GM23338 (cell line): ENCODE results near the gene RXFP1. TPM values are rescaled to one million over a fixed set of nuclear protein-coding genes. Genes with fewer than 3 reads are reported as not detected.

Experiments
- ATAC-seq: fragments of 200-7000 bp; cut with Tn5 transposase; 3 replicates; pipeline ENCODE4 v1.9.1; 2020
- DNase-seq: peaks from one replicate; pipeline ENCODE4 v3.0.0-alpha.2; 2015; ENCODE audit warnings: low spot score
- H2AFZ ChIP-seq: fragments of 200-600 bp; sonication (generic); 2 replicates; pipeline ENCODE4 v1.8.0; 2016; ENCODE audit warnings: antibody characterized with exemption, mild to moderate bottlenecking, moderate library complexity
- H3F3A ChIP-seq: fragments of 200-600 bp; sonication (generic); replicated peaks from 2 replicates; pipeline ENCODE4 v1.8.0; 2017; ENCODE audit warnings: antibody characterized with exemption, mixed run types, low read depth
- H3K27ac ChIP-seq: fragments of 200-600 bp; sonication (generic); 2 replicates; pipeline ENCODE4 v1.6.1; 2016; ENCODE audit warnings: low read depth
- H3K27me3 ChIP-seq: fragments of 200-600 bp; sonication (generic); 2 replicates; pipeline ENCODE4 v1.8.0; 2016; ENCODE audit warnings: mild to moderate bottlenecking, mixed run types, moderate library complexity; ENCODE audit not compliant: insufficient read depth
- H3K36me3 ChIP-seq: fragments of 200-600 bp; sonication (generic); 2 replicates; pipeline ENCODE4 v1.8.0; 2016; ENCODE audit warnings: mild to moderate bottlenecking; ENCODE audit not compliant: insufficient read depth
- H3K4me1 ChIP-seq: fragments of 200-600 bp; sonication (generic); 2 replicates; pipeline ENCODE4 v1.8.0; 2016; ENCODE audit warnings: mild to moderate bottlenecking, moderate library complexity; ENCODE audit not compliant: insufficient read depth
- H3K4me2 ChIP-seq: fragments of 200-600 bp; sonication (generic); 2 replicates; pipeline ENCODE4 v1.7.1; 2017; ENCODE audit warnings: mixed run types
- H3K4me3 ChIP-seq: fragments of 200-600 bp; sonication (generic); 2 replicates; pipeline ENCODE4 v1.6.1; 2016; ENCODE audit warnings: mixed run types
- H3K79me2 ChIP-seq: fragments of 200-600 bp; sonication (generic); replicated peaks from 2 replicates; pipeline ENCODE4 v1.8.0; 2017; ENCODE audit warnings: mild to moderate bottlenecking; ENCODE audit not compliant: insufficient read depth
- H3K9me2 ChIP-seq: fragments of 200-600 bp; sonication (generic); 2 replicates; pipeline ENCODE4 v1.8.0; 2017; ENCODE audit not compliant: insufficient read depth
- H4K20me1 ChIP-seq: fragments of 200-600 bp; sonication (generic); replicated peaks from 2 replicates; pipeline ENCODE4 v1.8.0; 2017; ENCODE audit warnings: mild to moderate bottlenecking; ENCODE audit not compliant: insufficient read depth
- H3K27ac Mint-ChIP-seq: 2 replicates; pipeline ENCODE4 v1.8.0; 2020; ENCODE audit warnings: inconsistent platforms, mild to moderate bottlenecking, moderate library complexity, mixed read lengths
- H3K27me3 Mint-ChIP-seq: 3 replicates; pipeline ENCODE4 v1.8.0; 2022; ENCODE audit warnings: low read depth, mild to moderate bottlenecking, moderate library complexity, mixed read lengths, inconsistent platforms; ENCODE audit not compliant: insufficient read depth, poor library complexity
- H3K36me3 Mint-ChIP-seq: 3 replicates; pipeline ENCODE4 v1.8.0; 2021; ENCODE audit warnings: low read depth, mild to moderate bottlenecking, inconsistent platforms, moderate library complexity, mixed read lengths
- H3K4me1 Mint-ChIP-seq: 3 replicates; pipeline ENCODE4 v1.8.0; 2020; ENCODE audit warnings: mild to moderate bottlenecking, inconsistent platforms, mixed read lengths
- H3K4me3 Mint-ChIP-seq: 3 replicates; pipeline ENCODE4 v1.8.0; 2021; ENCODE audit warnings: moderate library complexity, mild to moderate bottlenecking, inconsistent platforms, mixed read lengths
- H3K9me3 Mint-ChIP-seq: 3 replicates; pipeline ENCODE4 v1.8.0; 2020; ENCODE audit warnings: moderate library complexity, mild to moderate bottlenecking, inconsistent platforms, mixed read lengths
- CREB1 ChIP-seq: fragments of 250-450 bp; sonication (Bioruptor Pico); IDR thresholded peaks from 2 replicates; pipeline ENCODE4 v1.5.0; 2020; ENCODE audit warnings: low read depth, mild to moderate bottlenecking, moderate library complexity
- CTCF ChIP-seq, 2 experiments: fragments of 200-600 bp in 1 of 2; sonication (generic) in 1 of 2; conservative IDR thresholded peaks; 2 replicates each; pipeline versions ENCODE4 v1.5.1 to v1.6.1; 2016 to 2017; ENCODE audit warnings: antibody characterized with exemption in 2 of 2, low read depth in 2 of 2, mild to moderate bottlenecking in 2 of 2, moderate library complexity in 1 of 2
- NANOG ChIP-seq: IDR thresholded peaks from 2 replicates; pipeline ENCODE4 v1.6.1; 2016; ENCODE audit warnings: antibody characterized with exemption, borderline replicate concordance
- STAT1 ChIP-seq: IDR thresholded peaks from one replicate; pipeline ENCODE4 v1.6.1; 2016; ENCODE audit warnings: antibody characterized with exemption; ENCODE audit not compliant: unreplicated experiment
- ZNF114 ChIP-seq: fragments of 250-450 bp; sonication (Bioruptor Pico); IDR thresholded peaks from 2 replicates; pipeline ENCODE4 v1.5.0; 2020; ENCODE audit warnings: mild to moderate bottlenecking, moderate library complexity
- polyA plus RNA-seq: library from polyadenylated mRNA; unstranded; fragments of >200 nt; fragmentation: Nextera tagmentation; extraction: Ambion mirVana; gene quantifications from 2 replicates; pipeline ENCODE4 v1.2.1, GENCODE V29; 2016
- total RNA-seq: library from RNA; depleted of rRNA; stranded (reverse); fragments of >200 nt; shearing (Covaris generic); gene quantifications from 2 replicates; pipeline ENCODE4 v1.2.3, GENCODE V29; 2014
- TF ChIP-seq, protein P1 (sequence below): IDR thresholded peaks from one replicate; pipeline ENCODE4 v1.6.1; 2018; ENCODE audit warnings: antibody characterized with exemption; ENCODE audit not compliant: unreplicated experiment

RXFP1 gene
- total and polyA plus RNA-seq, 2 experiments from 2014 or later = 0.63 TPM; not detected in 1

DNA sequence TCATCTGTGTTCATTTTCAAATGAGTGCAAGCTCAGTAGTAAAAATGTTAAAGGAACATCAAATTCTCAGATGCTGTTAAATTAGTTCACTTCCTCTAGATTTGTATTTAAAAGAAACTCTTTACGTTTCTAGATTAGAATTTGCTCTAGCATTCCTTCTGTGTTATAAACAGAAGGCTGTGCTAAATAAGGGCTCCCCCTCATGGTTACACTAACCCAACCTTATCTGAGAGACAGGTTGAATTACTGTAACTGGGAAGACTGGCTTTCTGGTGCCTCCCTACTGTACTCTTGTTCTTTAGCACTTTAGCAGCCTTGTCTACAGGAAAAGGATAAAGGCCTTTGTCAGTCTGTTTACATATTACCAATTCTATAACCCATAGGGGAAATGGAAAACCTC, 56.8 kb downstream of the RXFP1 start:
- no peaks in the 10 kb centered on the region for H3F3A ChIP-seq
- Mint-ChIP-seq H3K36me3 (peaks cover 4% of the 10 kb centered on the region; the same call in 1 of the 3 replicates), H3K27ac (no peak overlapping the region), H3K27me3 (peaks cover 2% of the 10 kb centered on the region), H3K4me1 (peaks cover 39% of the 10 kb centered on the region), H3K9me3 (peaks cover 8% of the 10 kb centered on the region), H3K4me3 (no peak overlapping the region)
- DNase-seq (peak; percentile 57), ATAC-seq (peak; percentile 84)
- H3K4me1 ChIP-seq = peaks cover 27% of the 10 kb centered on the region; the same call in 1 of the 2 replicates
- no peak for TF ChIP-seq ZNF114 (CRISPR knock-in tag)
- TF ChIP-seq STAT1 = no peak
- TF ChIP-seq CTCF (conservative IDR thresholded peaks at IDR 0.05; ENCODE audit: low read depth in 2 of 2) = peak; percentile 49 to 62
- no peak for TF ChIP-seq CREB1 (CRISPR knock-in tag)
- TF ChIP-seq, protein P1, sequence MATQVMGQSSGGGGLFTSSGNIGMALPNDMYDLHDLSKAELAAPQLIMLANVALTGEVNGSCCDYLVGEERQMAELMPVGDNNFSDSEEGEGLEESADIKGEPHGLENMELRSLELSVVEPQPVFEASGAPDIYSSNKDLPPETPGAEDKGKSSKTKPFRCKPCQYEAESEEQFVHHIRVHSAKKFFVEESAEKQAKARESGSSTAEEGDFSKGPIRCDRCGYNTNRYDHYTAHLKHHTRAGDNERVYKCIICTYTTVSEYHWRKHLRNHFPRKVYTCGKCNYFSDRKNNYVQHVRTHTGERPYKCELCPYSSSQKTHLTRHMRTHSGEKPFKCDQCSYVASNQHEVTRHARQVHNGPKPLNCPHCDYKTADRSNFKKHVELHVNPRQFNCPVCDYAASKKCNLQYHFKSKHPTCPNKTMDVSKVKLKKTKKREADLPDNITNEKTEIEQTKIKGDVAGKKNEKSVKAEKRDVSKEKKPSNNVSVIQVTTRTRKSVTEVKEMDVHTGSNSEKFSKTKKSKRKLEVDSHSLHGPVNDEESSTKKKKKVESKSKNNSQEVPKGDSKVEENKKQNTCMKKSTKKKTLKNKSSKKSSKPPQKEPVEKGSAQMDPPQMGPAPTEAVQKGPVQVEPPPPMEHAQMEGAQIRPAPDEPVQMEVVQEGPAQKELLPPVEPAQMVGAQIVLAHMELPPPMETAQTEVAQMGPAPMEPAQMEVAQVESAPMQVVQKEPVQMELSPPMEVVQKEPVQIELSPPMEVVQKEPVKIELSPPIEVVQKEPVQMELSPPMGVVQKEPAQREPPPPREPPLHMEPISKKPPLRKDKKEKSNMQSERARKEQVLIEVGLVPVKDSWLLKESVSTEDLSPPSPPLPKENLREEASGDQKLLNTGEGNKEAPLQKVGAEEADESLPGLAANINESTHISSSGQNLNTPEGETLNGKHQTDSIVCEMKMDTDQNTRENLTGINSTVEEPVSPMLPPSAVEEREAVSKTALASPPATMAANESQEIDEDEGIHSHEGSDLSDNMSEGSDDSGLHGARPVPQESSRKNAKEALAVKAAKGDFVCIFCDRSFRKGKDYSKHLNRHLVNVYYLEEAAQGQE = no peak
- H4K20me1 ChIP-seq = no peaks in the 10 kb centered on the region
- H3K27ac ChIP-seq = no peak overlapping the region
- no peaks in the 10 kb centered on the region for H3K79me2 ChIP-seq
- H3K36me3 ChIP-seq = no peaks in the 10 kb centered on the region
- peak overlapping the region; percentile 21; the same call in 1 of the 2 replicates for H3K4me2 ChIP-seq
- no peaks in the 10 kb centered on the region for H3K9me2 ChIP-seq
- H3K4me3 ChIP-seq = no peak overlapping the region
- no peak overlapping the region for H2AFZ ChIP-seq
- peaks cover 6% of the 10 kb centered on the region; the same call in 1 of the 2 replicates for H3K27me3 ChIP-seq

DNA sequence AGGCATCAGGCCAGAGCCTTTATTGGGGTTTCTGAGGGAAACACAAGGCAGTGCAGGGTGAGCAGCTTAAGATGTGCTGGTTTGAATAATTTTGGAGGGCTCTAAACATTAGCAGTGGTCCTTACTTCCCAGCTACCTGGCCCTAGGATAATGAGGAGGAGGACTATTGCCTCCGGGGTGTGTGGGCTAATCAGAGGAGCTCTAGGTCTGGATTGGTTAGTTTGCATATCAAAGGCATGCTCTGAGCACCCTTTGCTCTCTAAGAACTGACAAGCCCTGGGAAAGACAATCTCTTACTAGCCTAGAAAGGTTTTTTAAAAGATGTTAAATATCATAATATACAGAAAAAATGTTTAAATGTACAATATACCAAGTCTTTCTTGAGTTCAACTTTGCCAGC, 58.4 kb downstream of the RXFP1 start:
- Histone ChIP-seq H3K27ac (no peak overlapping the region), H3K4me1 (peaks cover 13% of the 10 kb centered on the region; the same call in 1 of the 2 replicates), H2AFZ (no peak overlapping the region), H3K36me3 (no peaks in the 10 kb centered on the region), H3F3A (no peaks in the 10 kb centered on the region), H3K4me3 (no peak overlapping the region), H3K9me2 (no peaks in the 10 kb centered on the region), H4K20me1 (no peaks in the 10 kb centered on the region), H3K4me2 (no peak overlapping the region), H3K79me2 (no peaks in the 10 kb centered on the region), H3K27me3 (peaks cover 6% of the 10 kb centered on the region; the same call in 1 of the 2 replicates)
- DNase-seq = peak; percentile 69
- Mint-ChIP-seq H3K36me3 (peaks cover 4% of the 10 kb centered on the region; the same call in 1 of the 3 replicates), H3K4me3 (no peak overlapping the region), H3K9me3 (peaks cover 8% of the 10 kb centered on the region), H3K27me3 (peaks cover 2% of the 10 kb centered on the region), H3K4me1 (peaks cover 26% of the 10 kb centered on the region), H3K27ac (no peak overlapping the region)
- TF ChIP-seq NANOG (peak; percentile 49; the same call in 1 of the 2 replicates), ZNF114 (CRISPR knock-in tag) (no peak)
- ATAC-seq = peak; percentile 98
